ENCODE results near the gene SUFU. TPM values are rescaled to one million over a fixed set of nuclear protein-coding genes. Genes with fewer than 3 reads are reported as not detected.
A peak's percentile ranks its signal among the peaks of the same experiment; 100 is the strongest.

SUFU gene
- total and polyA plus RNA-seq, 2 of the 13 experiments (the other 11 are each of a cell fraction or from before 2014, with no cell fraction given), result 2.9 to 5.5 TPM

- TF ChIP-seq ZBTB2 (CRISPR knock-in tag; IDR thresholded peaks at IDR 0.05; ENCODE audit: low read depth) (peak; percentile 97), ZNF619 (CRISPR knock-in tag; IDR thresholded peaks at IDR 0.05) (no peak), CHD4 (IDR thresholded peaks at IDR 0.05; ENCODE audit: borderline replicate concordance, low read length) (no peak; the same call in 1 of the 2 replicates), CSRNP1 (CRISPR knock-in tag; IDR thresholded peaks at IDR 0.05) (0 out of 2 replicates have a peak, but pooled peaks have one; percentile 44), RAD21 (CRISPR knock-in tag; IDR thresholded peaks at IDR 0.05) (0 out of 2 replicates have a peak, but pooled peaks have one; percentile 18), ZNF614 (CRISPR knock-in tag; IDR thresholded peaks at IDR 0.05; ENCODE audit: borderline replicate concordance) (0 out of 2 replicates have a peak, but pooled peaks have one; percentile 42), FOXP1 (IDR thresholded peaks at IDR 0.05) (no peak), FOXP1 (CRISPR knock-in tag; IDR thresholded peaks at IDR 0.05) (peak; percentile 7; the same call in 1 of the 2 replicates), AHR (CRISPR knock-in tag; IDR thresholded peaks at IDR 0.05) (0 out of 2 replicates have a peak, but pooled peaks have one; percentile 9), KDM5B (CRISPR knock-in tag; IDR thresholded peaks at IDR 0.05; ENCODE audit: borderline replicate concordance) (peak; percentile 65; the same call in 1 of the 2 replicates), SMAD1 (CRISPR knock-in tag; IDR thresholded peaks at IDR 0.05; ENCODE audit: borderline replicate concordance, low read depth) (0 out of 2 replicates have a peak, but pooled peaks have one; percentile 53), KMT2B (CRISPR knock-in tag; IDR thresholded peaks at IDR 0.05) (no peak), RFXANK (CRISPR knock-in tag; IDR thresholded peaks at IDR 0.05) (no peak), HMGXB4 (CRISPR knock-in tag; IDR thresholded peaks at IDR 0.05; ENCODE audit: borderline replicate concordance in 1 of 2, low read depth in 1 of 2) (peak; percentile 51 to 76; a peak in 3 of 4 replicates), ZBTB7B (CRISPR knock-in tag; IDR thresholded peaks at IDR 0.05) (peak; percentile 93), TBX3 (IDR thresholded peaks at IDR 0.05; ENCODE audit: borderline replicate concordance) (0 out of 2 replicates have a peak, but pooled peaks have one; percentile 25), SP4 (CRISPR knock-in tag; IDR thresholded peaks at IDR 0.05) (peak; percentile 85), ZNF773 (CRISPR knock-in tag; IDR thresholded peaks at IDR 0.05; ENCODE audit: borderline replicate concordance) (no peak), ZNF17 (CRISPR knock-in tag; IDR thresholded peaks at IDR 0.05) (no peak), ARNTL (CRISPR knock-in tag; IDR thresholded peaks at IDR 0.05) (peak; percentile 49; the same call in 1 of the 2 replicates), ZNF576 (CRISPR knock-in tag; IDR thresholded peaks at IDR 0.05) (no peak), NFE2 (CRISPR knock-in tag; IDR thresholded peaks at IDR 0.05) (no peak), NRL (CRISPR knock-in tag; IDR thresholded peaks at IDR 0.05; ENCODE audit: borderline replicate concordance) (peak; percentile 55; the same call in 1 of the 2 replicates), PHF8 (CRISPR knock-in tag; IDR thresholded peaks at IDR 0.05) (peak; percentile 66)
These were observed 138.3 kb downstream of the SUFU start (continued) for GRCh38 chr10:102641880-102642735.

All from HepG2 (cell line).